Stomach (tissue), 4 donors: Measurements from ENCODE around the gene UGT1A5.

Source experiments
- CTCF ChIP-seq, 7 experiments: fragments of 450-650 bp in 4 of 7; fragments of 200-600 bp in 3 of 7; sonication (generic) in 3 of 7; IDR thresholded peaks; one replicate each; pipeline ENCODE4 v1.5.1; 2016 to 2019; ENCODE audit warnings: antibody characterized with exemption in 7 of 7, control low read depth in 2 of 7, mild to moderate bottlenecking in 1 of 7
- EP300 ChIP-seq: sonication (generic); formaldehyde crosslinking; IDR thresholded peaks from one replicate; pipeline ENCODE4 v1.6.1; 2017; ENCODE audit warnings: antibody characterized with exemption
- POLR2A ChIP-seq, 4 donors: fragments of 450-650 bp; IDR thresholded peaks; one replicate each; pipeline ENCODE4 v1.6.1; 2016; ENCODE audit warnings: antibody characterized with exemption in 4 of 4, control low read depth in 2 of 4, mild to moderate bottlenecking in 1 of 4, moderate library complexity in 1 of 4
- POLR2AphosphoS5 ChIP-seq, 3 donors: sonication (generic); formaldehyde crosslinking; IDR thresholded peaks; one replicate each; pipeline ENCODE4 v1.6.1; 2016; ENCODE audit warnings: antibody characterized with exemption in 3 of 3

- TF ChIP-seq POLR2AphosphoS5 (IDR thresholded peaks at IDR 0.05), result no peak
- no peak for TF ChIP-seq CTCF (IDR thresholded peaks at IDR 0.05)
- TF ChIP-seq POLR2A (IDR thresholded peaks at IDR 0.05), result no peak
- no peak for TF ChIP-seq EP300
These were observed 37.7 kb upstream of the UGT1A5 start for GRCh38 chr2:233674995-233675394.
